ENCODE data around the gene PANX1.

Gene PANX1

DNA sequence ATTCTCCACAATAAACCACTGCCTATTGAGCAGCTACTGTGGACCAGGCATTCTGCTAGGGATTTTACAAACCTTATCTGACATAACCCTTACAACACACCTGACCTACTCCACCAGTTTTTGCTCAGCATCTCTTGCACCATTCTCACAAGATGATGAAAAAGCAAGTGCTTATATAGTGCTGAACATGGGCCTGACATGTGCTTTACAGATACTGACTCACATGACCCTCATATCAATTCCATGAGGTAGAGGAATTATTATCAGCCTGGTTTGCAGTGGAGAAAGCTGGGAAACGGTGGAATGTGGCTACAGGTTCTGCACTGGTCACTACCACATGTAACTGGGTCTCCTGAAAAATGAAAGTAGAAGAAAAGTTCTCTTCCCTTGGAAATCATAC is 37.5 kb upstream of the PANX1 start:
- TF ChIP-seq, protein P1, sequence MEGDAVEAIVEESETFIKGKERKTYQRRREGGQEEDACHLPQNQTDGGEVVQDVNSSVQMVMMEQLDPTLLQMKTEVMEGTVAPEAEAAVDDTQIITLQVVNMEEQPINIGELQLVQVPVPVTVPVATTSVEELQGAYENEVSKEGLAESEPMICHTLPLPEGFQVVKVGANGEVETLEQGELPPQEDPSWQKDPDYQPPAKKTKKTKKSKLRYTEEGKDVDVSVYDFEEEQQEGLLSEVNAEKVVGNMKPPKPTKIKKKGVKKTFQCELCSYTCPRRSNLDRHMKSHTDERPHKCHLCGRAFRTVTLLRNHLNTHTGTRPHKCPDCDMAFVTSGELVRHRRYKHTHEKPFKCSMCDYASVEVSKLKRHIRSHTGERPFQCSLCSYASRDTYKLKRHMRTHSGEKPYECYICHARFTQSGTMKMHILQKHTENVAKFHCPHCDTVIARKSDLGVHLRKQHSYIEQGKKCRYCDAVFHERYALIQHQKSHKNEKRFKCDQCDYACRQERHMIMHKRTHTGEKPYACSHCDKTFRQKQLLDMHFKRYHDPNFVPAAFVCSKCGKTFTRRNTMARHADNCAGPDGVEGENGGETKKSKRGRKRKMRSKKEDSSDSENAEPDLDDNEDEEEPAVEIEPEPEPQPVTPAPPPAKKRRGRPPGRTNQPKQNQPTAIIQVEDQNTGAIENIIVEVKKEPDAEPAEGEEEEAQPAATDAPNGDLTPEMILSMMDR (IDR thresholded peaks at IDR 0.05; ENCODE audit: insufficient read depth, low read length, poor library complexity, severe bottlenecking): no peak
- Histone ChIP-seq H3K27me3 (replicated peaks; ENCODE audit: control insufficient read depth, insufficient read depth, low read length) (no peaks in the 10 kb centered on the region), H3K4me3 (replicated peaks; ENCODE audit: low read depth, low read length) (no peak overlapping the region), H3K36me3 (ENCODE audit: control insufficient read depth, insufficient read depth, low read length) (no peaks in the 10 kb centered on the region)
- no peak for DNase-seq (ENCODE audit: extremely low read depth, insufficient read length)

- no peak overlapping the region for H3K4me3 ChIP-seq (replicated peaks; ENCODE audit: low read depth, low read length)
- no peak for DNase-seq (ENCODE audit: extremely low read depth, insufficient read length)
- H3K36me3 ChIP-seq (ENCODE audit: control insufficient read depth, insufficient read depth, low read length): no peaks in the 10 kb centered on the region
- no peaks in the 10 kb centered on the region for H3K27me3 ChIP-seq (replicated peaks; ENCODE audit: control insufficient read depth, insufficient read depth, low read length)
- TF ChIP-seq, protein P1 (IDR thresholded peaks at IDR 0.05; ENCODE audit: insufficient read depth, low read length, poor library complexity, severe bottlenecking): no peak
Observed at GRCh38 chr11:94100253-94100652, 28.4 kb upstream of the PANX1 start.

GRCh38 chr11:94103471-94103870 is 25.2 kb upstream of the PANX1 start:
- TF ChIP-seq, protein P1 (IDR thresholded peaks at IDR 0.05; ENCODE audit: insufficient read depth, low read length, poor library complexity, severe bottlenecking): no peak
- no peak overlapping the region for H3K4me3 ChIP-seq (replicated peaks; ENCODE audit: low read depth, low read length)
- H3K27me3 ChIP-seq (replicated peaks; ENCODE audit: control insufficient read depth, insufficient read depth, low read length): no peaks in the 10 kb centered on the region
- no peak for DNase-seq (ENCODE audit: extremely low read depth, insufficient read length)
- H3K36me3 ChIP-seq (ENCODE audit: control insufficient read depth, insufficient read depth, low read length): no peaks in the 10 kb centered on the region

- TF ChIP-seq, protein P1 (IDR thresholded peaks at IDR 0.05; ENCODE audit: insufficient read depth, low read length, poor library complexity, severe bottlenecking): no peak
- Histone ChIP-seq H3K27me3 (replicated peaks; ENCODE audit: control insufficient read depth, insufficient read depth, low read length) (no peaks in the 10 kb centered on the region), H3K4me3 (replicated peaks; ENCODE audit: low read depth, low read length) (no peak overlapping the region), H3K36me3 (ENCODE audit: control insufficient read depth, insufficient read depth, low read length) (no peaks in the 10 kb centered on the region)
- no peak for DNase-seq (ENCODE audit: extremely low read depth, insufficient read length)
Observed at GRCh38 chr11:94104734-94105133, 23.9 kb upstream of the PANX1 start.

GRCh38 chr11:94106716-94107115 is 21.9 kb upstream of the PANX1 start:
- Histone ChIP-seq H3K4me3 (replicated peaks; ENCODE audit: low read depth, low read length) (no peak overlapping the region), H3K27me3 (replicated peaks; ENCODE audit: control insufficient read depth, insufficient read depth, low read length) (no peaks in the 10 kb centered on the region), H3K36me3 (ENCODE audit: control insufficient read depth, insufficient read depth, low read length) (no peaks in the 10 kb centered on the region)
- no peak for DNase-seq (ENCODE audit: extremely low read depth, insufficient read length)
- TF ChIP-seq, protein P1 (IDR thresholded peaks at IDR 0.05; ENCODE audit: insufficient read depth, low read length, poor library complexity, severe bottlenecking): no peak

GRCh38 chr11:94107363-94107762 is 21.3 kb upstream of the PANX1 start:
- H3K27me3 ChIP-seq (replicated peaks; ENCODE audit: control insufficient read depth, insufficient read depth, low read length): no peaks in the 10 kb centered on the region
- TF ChIP-seq, protein P1 (IDR thresholded peaks at IDR 0.05; ENCODE audit: insufficient read depth, low read length, poor library complexity, severe bottlenecking): no peak
- no peak for DNase-seq (ENCODE audit: extremely low read depth, insufficient read length)
- no peak overlapping the region for H3K4me3 ChIP-seq (replicated peaks; ENCODE audit: low read depth, low read length)
- no peaks in the 10 kb centered on the region for H3K36me3 ChIP-seq (ENCODE audit: control insufficient read depth, insufficient read depth, low read length)

Data from GM06990 (cell line).